ENCODE results near the gene TMEM185B.

- TF ChIP-seq CTCF (IDR thresholded peaks at IDR 0.05; ENCODE audit: insufficient read depth, low read length), result no peak
- TF ChIP-seq GABPA (IDR thresholded peaks at IDR 0.05; ENCODE audit: low read depth), result no peak
- no peak for TF ChIP-seq POLR2AphosphoS5 (IDR thresholded peaks at IDR 0.05; ENCODE audit: low read depth)
- TF ChIP-seq SPI1 (IDR thresholded peaks at IDR 0.05; ENCODE audit: borderline replicate concordance, low read depth), result no peak
- TF ChIP-seq, protein P1, sequence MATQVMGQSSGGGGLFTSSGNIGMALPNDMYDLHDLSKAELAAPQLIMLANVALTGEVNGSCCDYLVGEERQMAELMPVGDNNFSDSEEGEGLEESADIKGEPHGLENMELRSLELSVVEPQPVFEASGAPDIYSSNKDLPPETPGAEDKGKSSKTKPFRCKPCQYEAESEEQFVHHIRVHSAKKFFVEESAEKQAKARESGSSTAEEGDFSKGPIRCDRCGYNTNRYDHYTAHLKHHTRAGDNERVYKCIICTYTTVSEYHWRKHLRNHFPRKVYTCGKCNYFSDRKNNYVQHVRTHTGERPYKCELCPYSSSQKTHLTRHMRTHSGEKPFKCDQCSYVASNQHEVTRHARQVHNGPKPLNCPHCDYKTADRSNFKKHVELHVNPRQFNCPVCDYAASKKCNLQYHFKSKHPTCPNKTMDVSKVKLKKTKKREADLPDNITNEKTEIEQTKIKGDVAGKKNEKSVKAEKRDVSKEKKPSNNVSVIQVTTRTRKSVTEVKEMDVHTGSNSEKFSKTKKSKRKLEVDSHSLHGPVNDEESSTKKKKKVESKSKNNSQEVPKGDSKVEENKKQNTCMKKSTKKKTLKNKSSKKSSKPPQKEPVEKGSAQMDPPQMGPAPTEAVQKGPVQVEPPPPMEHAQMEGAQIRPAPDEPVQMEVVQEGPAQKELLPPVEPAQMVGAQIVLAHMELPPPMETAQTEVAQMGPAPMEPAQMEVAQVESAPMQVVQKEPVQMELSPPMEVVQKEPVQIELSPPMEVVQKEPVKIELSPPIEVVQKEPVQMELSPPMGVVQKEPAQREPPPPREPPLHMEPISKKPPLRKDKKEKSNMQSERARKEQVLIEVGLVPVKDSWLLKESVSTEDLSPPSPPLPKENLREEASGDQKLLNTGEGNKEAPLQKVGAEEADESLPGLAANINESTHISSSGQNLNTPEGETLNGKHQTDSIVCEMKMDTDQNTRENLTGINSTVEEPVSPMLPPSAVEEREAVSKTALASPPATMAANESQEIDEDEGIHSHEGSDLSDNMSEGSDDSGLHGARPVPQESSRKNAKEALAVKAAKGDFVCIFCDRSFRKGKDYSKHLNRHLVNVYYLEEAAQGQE (IDR thresholded peaks at IDR 0.05; ENCODE audit: insufficient replicate concordance, low read depth), result no peak
Measured at GRCh38 chr2:120219291-120219690, 3.9 kb downstream of the TMEM185B start.

Data from HL-60 (cell line).